Transverse colon (tissue), 4 donors: ENCODE results near the gene KCNJ14. TPM values are rescaled to one million over a fixed set of nuclear protein-coding genes. Genes with fewer than 3 reads are reported as not detected.

ENCODE experiments used
- DNase-seq: peaks from one replicate; pipeline ENCODE4 v3.0.0-alpha.2; 2019
- H3K27ac ChIP-seq, 4 donors: fragments of 200-600 bp; sonication (generic); 2 replicates each; pipeline ENCODE4 v1.5.1; 2016 to 2018; ENCODE audit warnings: inconsistent platforms in 4 of 4
- H3K27me3 ChIP-seq: fragments of 200-600 bp; sonication (generic); 2 replicates; pipeline ENCODE4 v1.5.1; 2017; ENCODE audit warnings: inconsistent platforms
- H3K36me3 ChIP-seq, 4 donors: fragments of 200-600 bp; sonication (generic); 2 replicates each; pipeline ENCODE4 v1.5.1; 2017 to 2019; ENCODE audit warnings: inconsistent platforms in 4 of 4
- H3K4me1 ChIP-seq, 4 donors: fragments of 200-600 bp; sonication (generic); 2 replicates each; pipeline ENCODE4 v1.5.1; 2017 to 2020; ENCODE audit warnings: inconsistent platforms in 4 of 4
- H3K4me3 ChIP-seq, 4 donors: fragments of 200-600 bp; sonication (generic); 1 replicate in 1 of 4; 2 replicates in 3 of 4; pipeline versions ENCODE4 v1.5.1 to v1.6.1; 2017 to 2019; ENCODE audit warnings: inconsistent platforms in 4 of 4
- H3K9me3 ChIP-seq, 2 donors: fragments of 200-600 bp; sonication (generic); 2 replicates each; pipeline ENCODE4 v1.5.1; 2017 to 2019; ENCODE audit warnings: inconsistent platforms in 2 of 2
- EP300 ChIP-seq: sonication (generic); formaldehyde crosslinking; IDR thresholded peaks from one replicate; pipeline ENCODE4 v1.6.1; 2017; ENCODE audit warnings: antibody characterized with exemption, low read depth
- POLR2A ChIP-seq: fragments of 450-650 bp; IDR thresholded peaks from one replicate; pipeline ENCODE4 v1.6.1; 2016; ENCODE audit warnings: antibody characterized with exemption, mild to moderate bottlenecking, moderate library complexity
- POLR2AphosphoS5 ChIP-seq, 3 donors: sonication (generic); formaldehyde crosslinking; IDR thresholded peaks; one replicate each; pipeline ENCODE4 v1.6.1; 2016; ENCODE audit warnings: antibody characterized with exemption in 3 of 3
- WGBS, 2 donors: methylation state at CpG; one replicate each; pipeline ENCODE4 v1.1.5; 2018; ENCODE audit warnings: low coverage in 1 of 2; 5-methylcytosine and 5-hydroxymethylcytosine counted together
- in situ Hi-C, 4 donors: fragments of 200-750 bp; cut with MboI; loops; one replicate each; pipeline versions ENCODE4 v1.15.0 to v1.15.1; 2017; ENCODE audit warnings: low sequenced_read_pairs in 3 of 4, low pct_ligation_motif_present in 1 of 4, low pct_unique_long_range_greater_than_20kb in 1 of 4
- intact Hi-C: fragments of 100-400 bp; cut with DNase I; formaldehyde crosslinking; loops from one replicate; pipeline ENCODE4 v1.15.1; 2023; ENCODE audit warnings: low total_unique reads
- total RNA-seq, 4 donors: library from RNA; depleted of rRNA; stranded (reverse); fragments of >200 nt; gene quantifications; one replicate each; pipeline ENCODE4 v1.1.0, GENCODE V29; 2016
- TF ChIP-seq, protein P1 (sequence below), 5 experiments: fragments of 200-600 bp in 3 of 5; fragments of 450-650 bp in 2 of 5; sonication (generic) in 3 of 5; IDR thresholded peaks; 1 replicate in 2 of 5; 2 replicates in 3 of 5; pipeline ENCODE4 v1.5.1; 2016 to 2017; ENCODE audit warnings: antibody characterized with exemption in 5 of 5, inconsistent platforms in 3 of 5, mild to moderate bottlenecking in 2 of 5, moderate library complexity in 1 of 5

The KCNJ14 gene
- total RNA-seq, 4 donors from 2014 or later = 0.41 to 0.64 TPM; not detected in 2

DNA sequence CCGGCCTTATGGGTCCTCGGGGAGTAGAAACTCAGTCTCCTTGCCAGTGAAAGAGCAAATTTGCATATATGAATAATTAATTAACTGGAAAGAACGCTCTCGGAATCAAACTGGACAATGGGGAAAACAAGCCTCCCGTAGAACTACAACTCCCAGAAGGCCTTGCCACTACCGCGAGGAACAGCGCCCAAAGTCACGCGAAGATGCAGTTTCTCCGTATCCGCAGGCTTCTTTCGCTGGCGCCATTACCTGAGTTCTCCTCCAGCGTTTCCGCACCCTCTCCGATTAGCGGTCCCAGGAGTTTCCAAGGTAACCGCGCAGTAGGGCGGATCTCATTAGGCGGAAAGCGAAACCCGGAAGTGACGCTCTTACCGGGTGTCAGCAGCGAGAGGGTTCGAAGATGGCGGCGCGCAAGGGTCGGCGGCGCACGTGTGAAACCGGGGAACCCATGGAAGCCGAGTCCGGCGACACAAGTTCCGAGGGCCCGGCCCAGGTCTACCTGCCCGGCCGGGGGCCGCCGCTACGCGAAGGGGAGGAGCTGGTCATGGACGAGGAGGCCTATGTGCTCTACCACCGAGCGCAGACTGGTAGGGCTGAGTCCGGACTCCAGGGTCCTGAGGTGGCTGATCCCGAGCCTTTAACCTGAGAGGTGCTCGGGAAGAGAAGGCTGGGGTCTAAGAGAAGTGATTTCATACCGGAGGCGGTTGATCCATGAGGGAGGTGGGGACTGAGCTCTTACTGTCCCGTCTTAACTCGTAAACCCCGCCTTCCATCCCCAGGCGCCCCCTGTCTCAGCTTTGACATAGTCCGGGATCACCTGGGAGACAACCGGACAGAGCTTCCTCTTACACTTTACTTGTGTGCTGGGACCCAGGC, 9.5 kb upstream of the KCNJ14 start, which contains the start of gene GRWD1:
Gene GRWD1, plus strand, starts transcription at position 378 of the 876 bp plus-strand sequence. Its CDS starts 23 bp downstream, at position 401.
- Histone ChIP-seq H3K27me3 (peaks cover 34% of the 10 kb centered on the region), H3K4me1 (peaks cover 8 to 26% (median 15%) of the 10 kb centered on the region in 4 donors), H3K36me3 (peaks cover 0 to 10% (median 4%) of the 10 kb centered on the region in 4 donors), H3K9me3 (no peaks in the 10 kb centered on the region), H3K4me3 (peak within 1 kb of the TSS; percentile 51 to 97 (median 91)), H3K27ac (peak within 1 kb of the TSS; percentile 77 to 88 (median 86))
- in situ Hi-C loops (no loop called here), intact Hi-C loops (no loop called here)
- TF ChIP-seq, protein P1, sequence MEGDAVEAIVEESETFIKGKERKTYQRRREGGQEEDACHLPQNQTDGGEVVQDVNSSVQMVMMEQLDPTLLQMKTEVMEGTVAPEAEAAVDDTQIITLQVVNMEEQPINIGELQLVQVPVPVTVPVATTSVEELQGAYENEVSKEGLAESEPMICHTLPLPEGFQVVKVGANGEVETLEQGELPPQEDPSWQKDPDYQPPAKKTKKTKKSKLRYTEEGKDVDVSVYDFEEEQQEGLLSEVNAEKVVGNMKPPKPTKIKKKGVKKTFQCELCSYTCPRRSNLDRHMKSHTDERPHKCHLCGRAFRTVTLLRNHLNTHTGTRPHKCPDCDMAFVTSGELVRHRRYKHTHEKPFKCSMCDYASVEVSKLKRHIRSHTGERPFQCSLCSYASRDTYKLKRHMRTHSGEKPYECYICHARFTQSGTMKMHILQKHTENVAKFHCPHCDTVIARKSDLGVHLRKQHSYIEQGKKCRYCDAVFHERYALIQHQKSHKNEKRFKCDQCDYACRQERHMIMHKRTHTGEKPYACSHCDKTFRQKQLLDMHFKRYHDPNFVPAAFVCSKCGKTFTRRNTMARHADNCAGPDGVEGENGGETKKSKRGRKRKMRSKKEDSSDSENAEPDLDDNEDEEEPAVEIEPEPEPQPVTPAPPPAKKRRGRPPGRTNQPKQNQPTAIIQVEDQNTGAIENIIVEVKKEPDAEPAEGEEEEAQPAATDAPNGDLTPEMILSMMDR (IDR thresholded peaks at IDR 0.05) = no peak
- TF ChIP-seq POLR2A (peak; percentile 46), POLR2AphosphoS5 (IDR thresholded peaks at IDR 0.05) (peak; percentile 35 to 83 (median 72))
- peak; percentile 93 for DNase-seq
- 1% methylated on average over 60 of the region's 61 CpGs; no CpG with 5 or more reads in 1 of the 2 donors for WGBS, 2 donors

DNA sequence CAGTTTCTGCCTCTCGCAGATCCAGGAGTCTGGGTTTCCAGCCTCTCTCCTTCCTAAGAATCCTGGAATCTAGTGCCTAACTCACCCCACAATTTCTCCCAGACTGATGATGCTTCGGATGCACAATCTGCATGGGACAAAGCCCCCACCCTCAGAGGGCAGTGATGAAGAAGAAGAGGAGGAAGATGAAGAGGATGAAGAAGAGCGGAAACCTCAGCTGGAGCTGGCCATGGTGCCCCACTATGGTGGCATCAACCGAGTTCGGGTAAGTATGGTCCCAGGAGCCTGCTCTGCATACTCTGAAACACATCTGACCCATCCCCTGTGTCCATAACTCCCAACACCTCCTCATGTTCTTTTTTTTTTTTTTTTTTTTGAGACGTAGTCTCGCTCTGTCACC, 8.8 kb upstream of the KCNJ14 start:
- H3K9me3 ChIP-seq = no peaks in the 10 kb centered on the region
- WGBS, 2 donors = 67 to 92% methylated on average over 3 to 7 of the region's 7 CpGs
- in situ Hi-C loops = no loop called here
- peaks cover 27% of the 10 kb centered on the region for H3K27me3 ChIP-seq
- H3K36me3 ChIP-seq = peaks cover 0 to 17% (median 8%) of the 10 kb centered on the region in 4 donors
- peak overlapping the region in 3 of 4 donors; percentile 77 to 88 (median 87) for H3K27ac ChIP-seq
- intact Hi-C loops = no loop called here
- H3K4me3 ChIP-seq = peak overlapping the region in 3 of 4 donors; percentile 87 to 97 (median 95)
- DNase-seq = no peak
- H3K4me1 ChIP-seq = peaks cover 8 to 26% (median 15%) of the 10 kb centered on the region in 4 donors
- TF ChIP-seq POLR2AphosphoS5 (IDR thresholded peaks at IDR 0.05) (no peak), POLR2A (no peak), EP300 (no peak)
- TF ChIP-seq, protein P1 (IDR thresholded peaks at IDR 0.05) = no peak

DNA sequence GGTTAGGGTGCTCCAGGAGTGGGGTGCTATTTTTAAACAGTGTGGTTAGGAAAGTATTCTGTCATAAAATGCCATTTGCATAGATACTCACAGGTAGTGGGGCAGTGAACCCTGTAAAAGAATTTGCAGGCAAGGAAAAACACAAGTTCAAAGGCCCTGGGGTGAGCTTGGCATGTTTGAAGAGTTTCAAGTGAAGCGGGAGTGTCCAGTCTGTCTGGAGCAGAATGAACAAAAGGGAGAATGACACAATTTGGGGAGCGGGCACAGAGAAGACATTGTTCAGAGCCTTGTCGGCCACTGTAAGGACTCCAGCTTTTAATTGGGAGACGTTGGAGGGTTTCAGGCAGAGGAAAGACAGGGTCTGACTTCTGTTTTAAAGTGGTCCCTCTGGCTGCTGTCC, 6.8 kb upstream of the KCNJ14 start:
- intact Hi-C loops (no loop called here), in situ Hi-C loops (no loop called here)
- H3K27ac ChIP-seq = no peak overlapping the region
- H3K36me3 ChIP-seq = peaks cover 0 to 33% (median 14%) of the 10 kb centered on the region in 4 donors
- no peaks in the 10 kb centered on the region for H3K9me3 ChIP-seq
- H3K27me3 ChIP-seq = peaks cover 13% of the 10 kb centered on the region
- WGBS, 2 donors = 85 to 90% methylated on average over 4 of the region's 4 CpGs
- TF ChIP-seq EP300 (no peak), POLR2A (no peak)
- no peak for DNase-seq
- no peak overlapping the region for H3K4me3 ChIP-seq
- H3K4me1 ChIP-seq = peaks cover 8 to 24% (median 15%) of the 10 kb centered on the region in 4 donors

DNA sequence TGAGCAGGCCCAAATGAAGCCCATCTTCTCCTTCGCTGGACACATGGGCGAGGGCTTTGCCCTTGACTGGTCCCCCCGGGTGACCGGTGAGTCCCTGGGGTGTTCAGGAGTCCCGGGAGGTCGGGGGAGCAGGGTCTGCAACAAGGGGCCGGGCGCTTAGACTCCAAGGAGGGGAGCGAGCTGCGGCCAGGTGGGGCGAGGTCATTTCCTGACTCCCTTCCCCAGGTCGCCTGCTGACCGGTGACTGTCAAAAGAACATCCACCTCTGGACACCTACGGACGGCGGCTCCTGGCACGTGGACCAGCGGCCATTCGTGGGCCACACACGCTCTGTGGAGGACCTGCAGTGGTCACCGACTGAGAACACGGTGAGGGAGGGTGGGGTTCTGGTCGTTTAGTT, 4.9 kb upstream of the KCNJ14 start:
- no peak overlapping the region for H3K4me3 ChIP-seq
- 94 to 100% methylated on average over 7 to 23 of the region's 23 CpGs for WGBS, 2 donors
- intact Hi-C loops = no loop called here
- peaks cover 3 to 13% (median 6%) of the 10 kb centered on the region in 4 donors for H3K4me1 ChIP-seq
- no peaks in the 10 kb centered on the region for H3K9me3 ChIP-seq
- H3K36me3 ChIP-seq = peaks cover 0 to 33% (median 16%) of the 10 kb centered on the region in 4 donors
- in situ Hi-C loops = no loop called here
- TF ChIP-seq, protein P1 (IDR thresholded peaks at IDR 0.05) = no peak
- TF ChIP-seq EP300 = no peak
- no peak for TF ChIP-seq POLR2A
- TF ChIP-seq POLR2AphosphoS5 (IDR thresholded peaks at IDR 0.05) = no peak
- no peak overlapping the region for H3K27ac ChIP-seq
- H3K27me3 ChIP-seq = no peaks in the 10 kb centered on the region
- DNase-seq = no peak
